HG03045 (cell line): Measurements from ENCODE around the gene OR51B2.
"Not testable (repeated sequence)": the region's sequence is repeated elsewhere in the genome, so short reads cannot be mapped to it uniquely, and the experiment has no call there.

Source experiments
- ATAC-seq: cut with Tn5 transposase; IDR thresholded peaks from one replicate; pipeline ENCODE4 v1.9.1; 2021; ENCODE audit warnings: mild to moderate bottlenecking, moderate library complexity; ENCODE audit not compliant: unreplicated experiment

Gene OR51B2

DNA sequence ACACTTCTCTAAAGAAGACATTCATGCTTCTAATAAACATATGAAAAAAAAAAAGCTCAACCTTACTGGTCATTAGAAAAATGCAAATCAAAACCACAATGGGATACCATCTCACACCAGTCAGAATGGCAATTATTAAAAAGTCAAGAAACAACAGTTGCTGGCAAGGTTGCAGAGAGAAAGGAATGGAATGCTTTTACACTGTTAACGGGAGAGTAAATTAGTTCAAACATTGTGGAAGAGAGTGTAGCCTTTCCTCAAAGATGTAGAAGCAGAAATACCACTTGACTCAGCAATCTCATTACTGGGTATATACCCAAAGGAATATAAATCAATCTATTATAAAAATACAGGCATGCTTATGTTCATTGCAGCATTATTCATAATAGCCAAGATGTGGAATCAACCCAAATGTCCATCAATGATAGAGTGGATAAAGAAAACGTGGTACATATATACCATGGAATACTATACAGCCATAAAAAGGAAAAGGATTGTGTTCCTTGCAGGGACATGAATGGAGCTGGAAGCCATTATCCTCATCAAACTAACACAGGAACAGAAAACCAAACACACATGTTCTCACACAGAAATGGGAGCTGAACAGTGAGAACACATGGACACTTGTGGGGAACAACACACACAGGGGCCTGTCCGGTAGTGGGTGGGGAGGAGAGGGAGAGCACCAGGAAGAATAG is 10.6 kb downstream of the OR51B2 start:
- ATAC-seq: not testable (repeated sequence)

DNA sequence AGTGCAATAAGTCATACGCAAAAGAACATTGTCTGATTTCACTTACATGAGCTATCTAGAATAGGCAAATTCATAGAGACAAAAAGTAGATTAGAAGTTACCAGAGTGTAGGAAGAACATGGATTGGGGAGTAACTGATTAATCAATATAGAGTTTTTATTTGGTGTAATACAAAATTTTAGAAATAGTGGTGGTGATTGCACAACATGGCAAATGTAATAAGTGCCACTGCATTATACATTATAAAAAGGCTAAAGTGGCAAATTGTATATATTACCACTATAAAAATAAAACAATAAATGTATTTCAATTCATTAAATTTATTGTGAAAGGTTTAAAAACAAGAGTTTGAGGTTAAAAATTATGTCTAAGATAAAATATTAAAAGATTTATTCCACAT is 13.7 kb downstream of the OR51B2 start:
- no peak for ATAC-seq

DNA sequence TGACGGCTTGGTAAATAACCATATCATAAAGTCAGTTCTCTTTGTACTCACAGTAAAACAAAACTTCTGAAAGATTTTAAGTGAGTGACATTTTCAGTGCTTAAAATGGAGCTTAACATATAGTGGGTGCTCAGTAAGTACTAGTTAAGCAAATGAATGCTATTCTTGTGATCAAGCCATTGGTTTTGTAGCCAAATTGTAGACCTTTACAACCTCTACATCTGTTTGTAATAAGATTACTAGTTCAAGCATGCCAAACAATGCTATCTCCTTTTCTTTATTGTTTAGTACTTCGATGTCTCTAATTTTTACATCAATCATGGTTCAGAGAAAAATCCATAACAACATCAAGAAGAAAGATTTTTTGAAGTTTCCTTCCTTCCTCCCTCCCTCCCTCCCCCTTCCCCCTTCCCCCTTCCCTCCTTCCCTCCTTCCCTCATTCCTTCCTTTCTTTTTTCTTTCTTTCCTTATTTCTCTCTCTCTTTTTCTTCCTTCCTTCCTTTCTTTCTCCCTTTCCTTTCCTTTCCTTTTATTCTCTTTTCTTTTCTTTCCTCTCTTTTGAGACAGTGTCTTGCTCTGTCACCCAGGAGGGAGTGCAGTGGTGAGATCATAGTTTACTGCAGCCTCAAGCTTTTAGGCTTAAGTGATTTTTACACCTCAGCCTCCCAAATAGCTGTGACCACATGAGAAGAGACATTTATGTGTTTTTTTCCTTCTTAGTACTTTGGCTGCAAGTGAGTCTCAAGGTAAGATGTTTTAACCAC is 16.7 kb downstream of the OR51B2 start:
- no peak for ATAC-seq

DNA sequence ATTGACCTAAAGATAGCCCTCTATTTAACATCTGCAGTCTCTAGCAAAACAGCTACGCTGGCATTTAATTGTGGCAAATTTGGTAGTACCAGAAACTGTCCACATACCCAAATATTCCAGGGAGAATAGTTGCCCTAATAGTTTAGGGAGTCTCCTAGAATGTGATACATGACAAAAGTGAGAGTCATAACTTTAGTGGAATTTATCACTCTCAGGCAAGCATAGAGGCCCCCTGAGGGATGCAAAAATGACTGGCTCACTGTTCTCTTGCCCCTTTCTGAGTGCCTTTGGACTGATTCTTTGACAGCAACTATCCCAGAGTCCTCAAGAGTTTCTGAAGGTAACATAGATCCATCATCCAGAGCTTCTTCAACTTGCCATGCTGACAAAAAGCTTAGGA is 20.1 kb downstream of the OR51B2 start:
- ATAC-seq: no peak

DNA sequence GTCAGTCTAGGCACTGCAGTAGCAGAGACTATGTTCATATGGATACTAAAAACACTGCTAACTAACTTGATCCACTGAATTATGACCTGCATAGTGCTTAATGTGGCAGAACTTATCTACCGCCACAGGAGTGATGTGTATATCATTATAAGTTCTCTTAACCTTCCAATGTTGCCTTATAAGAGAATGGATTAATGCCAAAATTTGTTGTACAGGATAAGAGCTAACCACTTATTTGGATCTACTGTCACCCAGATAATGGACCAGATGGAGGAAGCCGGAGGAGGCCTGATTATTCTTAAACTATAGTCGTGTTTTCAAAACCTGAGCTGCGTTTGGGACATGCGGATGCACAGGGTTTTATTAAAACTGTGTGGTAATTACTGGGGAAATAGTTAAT is 20.5 kb downstream of the OR51B2 start:
- ATAC-seq: no peak

DNA sequence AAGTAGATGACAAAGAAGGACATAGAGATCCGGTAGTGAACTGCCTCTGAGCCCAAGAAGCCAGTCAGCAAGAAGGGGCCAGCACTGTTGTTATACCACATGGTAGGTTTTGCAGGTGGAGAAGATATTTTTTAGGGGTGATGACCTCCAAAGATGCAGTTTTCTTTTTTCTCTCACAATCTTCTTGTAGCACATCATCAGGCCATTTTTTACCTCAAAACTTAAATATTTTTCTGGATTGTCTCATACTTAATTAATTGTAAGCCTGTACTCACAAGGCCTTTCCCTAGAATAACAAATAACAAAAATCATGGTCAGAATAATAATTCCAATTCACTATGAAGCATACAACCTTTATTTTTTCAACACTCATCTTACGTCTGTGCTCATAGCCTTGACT is 22.3 kb downstream of the OR51B2 start, which contains the start of gene OR51B4:
OR51B4 (minus strand) TSS at position 101 of the 400 bp plus-strand sequence; CDS start at position 101, 0 bp downstream.
- no peak for ATAC-seq

DNA sequence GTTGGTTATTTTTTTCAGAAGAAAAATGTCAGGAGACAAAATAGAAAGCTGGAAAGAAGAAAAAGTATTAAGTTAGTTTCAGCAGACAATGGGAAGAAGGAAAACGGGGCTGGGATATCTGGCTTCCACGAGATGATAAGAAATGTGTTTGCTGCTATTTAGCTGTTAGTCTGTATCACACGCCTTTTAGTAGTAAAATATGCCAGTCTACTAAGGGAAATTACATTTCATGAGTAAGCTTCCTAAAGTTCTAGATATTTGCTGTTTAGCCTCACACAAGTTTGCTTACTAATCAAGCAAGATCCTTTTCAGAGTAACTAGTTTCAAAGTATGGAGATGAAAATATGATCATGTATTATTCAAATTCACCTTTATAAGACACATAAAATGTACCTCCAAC is 23.8 kb downstream of the OR51B2 start:
- no peak for ATAC-seq

DNA sequence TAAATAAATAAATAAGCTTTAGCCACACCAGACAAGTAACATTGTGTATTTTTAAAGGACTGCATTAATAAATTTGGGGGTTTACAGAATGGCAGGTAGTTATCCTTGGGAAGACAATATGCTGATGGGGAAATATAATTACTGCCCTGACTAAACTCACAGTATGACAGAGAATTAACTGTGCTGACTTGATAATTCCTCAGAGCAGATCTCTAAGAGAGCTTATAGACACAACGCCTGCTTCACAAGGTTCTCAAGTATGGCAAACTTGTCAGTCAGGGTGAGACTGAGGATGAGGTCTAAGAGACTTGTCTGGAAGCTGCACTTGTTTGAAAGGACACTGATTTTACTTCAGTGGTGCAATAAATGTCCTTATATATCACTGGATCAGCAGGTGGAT is 25.6 kb downstream of the OR51B2 start:
- no peak for ATAC-seq

DNA sequence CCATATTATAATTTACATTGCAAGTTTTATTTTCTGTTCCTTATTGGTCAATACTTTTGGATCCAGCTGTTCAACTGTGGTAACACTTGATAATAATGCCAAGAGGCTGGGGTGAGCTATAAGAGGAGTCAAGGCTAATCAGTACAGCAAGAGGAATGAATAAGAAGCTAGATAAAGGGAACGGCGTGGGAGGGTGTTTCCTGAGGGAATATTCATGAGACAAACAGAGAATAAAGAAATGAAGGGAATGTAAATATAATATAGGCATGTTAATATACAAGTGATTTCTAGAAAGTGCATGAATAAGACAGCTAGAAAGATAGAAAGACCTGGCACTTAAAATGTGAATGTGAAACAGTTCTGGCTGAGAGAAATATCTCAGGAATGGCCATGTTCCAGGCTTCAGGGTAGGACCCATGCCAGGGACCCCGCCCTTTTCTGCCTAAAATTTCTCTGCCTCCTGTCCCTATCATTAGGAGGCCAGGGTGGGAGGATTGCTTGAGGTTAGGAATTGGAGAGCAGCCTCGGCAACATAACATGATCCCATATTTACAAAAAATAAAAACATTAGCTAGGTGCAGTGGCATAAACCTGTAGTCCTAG is 26.3 kb downstream of the OR51B2 start:
- ATAC-seq: no peak

DNA sequence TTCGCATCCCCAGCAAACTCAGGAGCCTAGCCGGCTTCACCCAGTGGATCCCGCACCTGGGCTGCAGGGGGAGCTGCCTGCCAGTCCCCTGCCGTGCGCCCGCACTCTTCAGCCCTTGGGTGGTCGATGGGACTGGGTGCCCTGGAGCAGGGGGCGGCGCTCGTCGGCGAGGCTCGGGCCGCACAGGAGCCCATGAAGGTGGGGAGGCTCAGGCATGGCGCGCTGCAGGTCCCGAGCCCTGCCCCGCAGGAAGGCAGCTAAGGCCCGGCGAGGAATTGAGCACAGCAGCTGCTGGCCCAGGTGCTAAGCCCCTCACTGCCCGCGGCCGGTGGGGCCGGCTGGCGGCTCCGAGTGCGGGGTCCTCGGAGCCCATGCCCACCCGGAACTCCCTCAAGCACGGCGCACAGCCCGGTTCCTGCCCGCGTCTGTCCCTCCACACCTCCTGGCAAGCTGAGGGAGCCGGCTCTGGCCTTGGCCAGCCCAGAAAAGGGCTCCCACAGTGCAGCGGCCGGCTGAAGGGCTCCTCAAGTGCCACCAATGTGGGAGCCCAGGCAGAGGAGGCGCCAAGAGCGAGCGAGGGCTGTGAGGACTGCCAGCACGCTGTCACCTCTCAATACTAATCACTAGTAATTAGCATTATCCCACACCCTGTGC is 29.6 kb downstream of the OR51B2 start:
- ATAC-seq: not testable (repeated sequence)

DNA sequence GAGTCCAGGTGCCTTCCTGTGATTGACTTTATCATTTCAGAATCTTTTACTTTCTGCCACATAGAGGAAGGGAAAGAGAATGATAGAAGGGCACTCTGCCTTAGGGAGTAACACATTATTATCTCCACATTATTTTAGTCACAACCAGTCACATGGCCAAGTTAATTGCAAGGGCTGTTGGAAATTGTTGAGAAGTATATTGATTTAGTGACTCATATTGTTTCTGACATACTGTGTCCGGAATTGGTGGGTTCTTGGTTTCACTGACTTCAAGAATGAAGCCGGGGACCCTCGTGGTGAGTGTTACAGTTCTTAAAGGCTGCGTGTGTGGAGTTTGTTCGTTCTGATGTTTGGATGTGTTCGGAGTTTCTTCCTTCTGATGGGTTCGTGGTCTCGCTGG is 31.1 kb downstream of the OR51B2 start:
- ATAC-seq: no peak

DNA sequence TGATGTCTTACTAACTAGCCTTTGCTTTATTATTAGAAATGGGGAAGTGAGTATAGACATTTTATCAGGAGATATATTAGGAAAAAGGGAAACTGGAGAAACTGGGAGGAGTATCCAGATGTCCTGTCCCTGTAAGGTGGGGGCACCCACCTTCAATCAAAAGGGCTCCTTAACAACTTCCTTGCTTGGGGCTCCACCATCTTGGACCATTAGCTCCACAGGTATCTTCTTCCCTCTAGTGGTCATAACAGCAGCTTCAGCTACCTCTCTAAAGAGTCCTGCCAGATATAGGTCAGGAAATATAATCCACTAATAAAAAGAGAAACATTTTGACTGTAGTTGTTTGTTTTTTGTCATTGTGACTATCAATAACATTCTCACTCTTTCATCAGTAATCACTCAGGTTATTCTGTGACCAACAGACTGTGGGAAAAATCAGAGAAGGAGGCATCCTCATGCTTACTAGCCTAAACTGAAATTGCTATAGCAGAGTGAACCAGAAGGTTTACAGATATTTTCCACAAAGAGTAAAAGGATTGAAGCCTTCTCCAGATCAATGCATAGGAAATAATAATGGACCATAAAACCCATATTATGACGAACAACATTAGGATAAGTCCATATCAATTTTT is 32.8 kb downstream of the OR51B2 start:
- ATAC-seq: peak; percentile 80

DNA sequence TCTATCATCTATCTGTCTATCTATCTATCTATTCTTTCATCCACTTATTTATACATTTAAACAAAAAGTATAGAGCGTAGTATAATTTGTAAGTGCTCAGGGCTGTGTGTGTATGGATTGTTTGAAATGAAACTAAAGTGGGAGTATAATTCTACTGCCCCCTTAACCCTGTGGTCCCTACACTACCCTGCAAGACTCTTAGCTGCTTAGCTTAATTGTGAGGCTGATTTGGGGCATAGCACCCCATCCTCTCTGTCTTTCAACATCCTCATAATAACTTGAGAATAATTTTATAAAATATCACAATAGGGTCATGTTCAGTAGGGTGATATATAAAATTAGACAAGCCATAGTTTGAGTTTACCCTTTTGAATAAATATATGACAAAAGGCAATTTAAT is 34.0 kb downstream of the OR51B2 start:
- no peak for ATAC-seq

DNA sequence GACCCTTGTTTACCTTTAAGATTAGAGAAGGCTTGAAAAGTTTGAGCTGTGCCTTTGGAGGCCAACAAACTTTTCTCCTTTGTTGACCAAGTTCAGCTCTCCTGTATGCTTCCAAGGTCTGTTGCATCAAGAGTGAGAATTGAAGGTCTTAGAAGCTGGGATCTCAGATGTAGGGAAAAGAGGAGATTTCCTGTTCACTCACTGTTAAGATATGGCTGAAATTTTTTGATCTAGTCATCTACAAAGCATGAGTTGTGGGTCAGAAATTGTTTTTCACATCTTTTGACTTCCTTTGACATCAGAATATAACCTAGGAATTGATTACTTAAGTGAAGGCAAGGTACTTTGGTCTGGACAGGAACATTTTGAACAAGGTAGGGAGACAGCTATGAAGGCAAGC is 34.4 kb downstream of the OR51B2 start:
- ATAC-seq: no peak

DNA sequence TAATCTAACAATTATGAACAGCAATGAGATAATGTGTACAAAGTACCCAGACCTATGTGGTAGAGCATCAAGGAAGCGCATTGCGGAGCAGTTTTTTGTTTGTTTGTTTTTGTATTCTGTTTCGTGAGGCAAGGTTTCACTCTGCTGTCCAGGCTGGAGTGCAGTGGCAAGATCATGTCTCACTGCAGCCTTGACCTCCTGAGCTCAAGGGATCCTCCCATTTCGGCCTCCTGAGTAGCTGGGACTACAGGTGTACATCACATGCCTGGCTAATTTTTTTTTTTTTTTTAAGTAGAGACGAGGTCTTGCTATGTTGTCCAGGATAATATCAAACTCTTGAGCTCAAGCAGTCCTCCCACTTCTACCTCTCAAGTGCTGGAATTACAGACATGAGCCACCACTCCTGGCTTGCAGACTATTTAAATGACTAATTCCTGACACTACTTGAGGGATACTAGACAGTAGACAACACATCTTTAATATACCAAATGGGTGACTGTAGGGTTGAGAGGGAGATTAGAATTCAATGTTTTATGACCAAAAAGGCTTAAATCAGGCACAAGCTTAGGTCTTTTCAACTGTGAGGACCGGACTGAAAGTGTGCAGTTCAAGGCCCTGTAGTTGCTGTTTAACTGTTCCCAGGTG is 35.1 kb downstream of the OR51B2 start:
- ATAC-seq: no peak

DNA sequence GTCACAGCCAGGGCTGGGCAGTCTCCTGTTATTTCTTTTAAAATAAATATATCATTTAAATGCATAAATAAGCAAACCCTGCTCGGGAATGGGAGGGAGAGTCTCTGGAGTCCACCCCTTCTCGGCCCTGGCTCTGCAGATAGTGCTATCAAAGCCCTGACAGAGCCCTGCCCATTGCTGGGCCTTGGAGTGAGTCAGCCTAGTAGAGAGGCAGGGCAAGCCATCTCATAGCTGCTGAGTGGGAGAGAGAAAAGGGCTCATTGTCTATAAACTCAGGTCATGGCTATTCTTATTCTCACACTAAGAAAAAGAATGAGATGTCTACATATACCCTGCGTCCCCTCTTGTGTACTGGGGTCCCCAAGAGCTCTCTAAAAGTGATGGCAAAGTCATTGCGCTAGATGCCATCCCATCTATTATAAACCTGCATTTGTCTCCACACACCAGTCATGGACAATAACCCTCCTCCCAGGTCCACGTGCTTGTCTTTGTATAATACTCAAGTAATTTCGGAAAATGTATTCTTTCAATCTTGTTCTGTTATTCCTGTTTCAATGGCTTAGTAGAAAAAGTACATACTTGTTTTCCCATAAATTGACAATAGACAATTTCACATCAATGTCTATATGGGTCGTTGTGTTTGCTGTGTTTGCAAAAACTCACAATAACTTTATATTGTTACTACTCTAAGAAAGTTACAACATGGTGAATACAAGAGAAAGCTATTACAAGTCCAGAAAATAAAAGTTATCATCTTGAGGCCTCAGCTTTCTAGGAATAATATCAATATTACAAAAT is 35.8 kb downstream of the OR51B2 start:
- ATAC-seq: no peak

DNA sequence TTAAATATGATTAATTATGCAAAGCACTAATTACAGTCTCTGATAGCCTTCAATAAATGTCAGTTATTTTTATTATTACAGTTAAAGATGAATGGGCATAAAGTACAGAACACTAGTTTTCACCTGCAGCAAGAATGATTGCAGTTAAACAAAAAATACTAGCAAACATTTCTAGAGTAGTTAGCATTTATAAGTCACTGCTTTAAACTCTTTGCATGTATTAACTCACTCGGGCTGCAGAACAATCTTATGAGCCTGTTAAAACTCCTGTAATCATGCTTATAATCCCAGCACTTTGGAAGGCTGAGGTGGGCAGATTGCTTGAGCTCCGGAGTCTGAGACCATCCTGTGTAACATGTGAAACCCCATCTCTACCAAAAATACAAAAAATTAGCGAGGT is 37.2 kb downstream of the OR51B2 start:
- no peak for ATAC-seq

DNA sequence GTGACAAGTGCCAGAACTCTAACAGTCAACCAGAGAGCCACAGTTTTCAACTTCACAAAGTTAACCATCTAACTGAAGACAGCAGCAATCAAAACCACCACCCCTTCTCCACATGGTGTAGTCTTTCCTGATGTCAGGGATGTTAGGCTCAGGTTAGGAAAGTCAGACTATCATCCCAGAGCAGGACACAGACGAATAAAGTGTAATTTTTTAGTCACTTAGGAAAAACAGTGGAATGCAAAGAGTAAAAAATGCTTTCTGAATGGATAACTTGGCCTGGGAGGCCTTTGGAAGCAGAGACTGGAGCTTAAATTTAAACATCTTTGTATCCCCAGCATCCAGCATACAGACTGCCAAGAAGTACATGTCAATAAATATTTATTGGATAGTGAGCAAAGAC is 37.7 kb downstream of the OR51B2 start:
- no peak for ATAC-seq

DNA sequence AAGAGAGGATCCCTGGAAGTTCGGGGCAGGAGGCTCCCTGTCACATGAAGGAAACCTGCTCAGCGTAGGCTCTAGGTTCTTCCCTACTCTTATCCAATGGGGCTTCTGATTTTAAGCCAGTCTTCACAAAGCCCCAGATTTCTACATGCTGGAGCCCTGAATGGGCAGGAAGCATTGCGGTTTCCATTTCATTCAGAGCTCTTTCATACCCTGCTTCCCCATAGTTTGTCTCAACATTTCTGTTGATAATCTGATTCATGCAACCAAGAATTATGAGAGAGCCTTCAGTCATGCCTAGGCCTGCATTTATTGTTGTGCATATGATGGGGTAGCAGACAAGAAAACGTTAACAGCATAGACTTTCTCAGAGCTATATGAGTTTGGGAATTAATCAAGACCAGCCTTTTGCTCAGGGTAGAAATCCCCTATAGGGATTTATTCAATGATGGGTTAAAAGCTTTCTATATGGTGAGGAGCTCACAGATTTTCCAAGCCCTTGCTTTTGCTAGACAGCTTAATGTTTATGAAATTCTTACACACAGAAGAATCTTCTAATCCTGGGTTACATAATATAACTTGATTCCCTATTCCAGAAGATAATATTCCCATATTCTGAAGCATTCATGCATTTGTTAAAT is 38.3 kb downstream of the OR51B2 start:
- no peak for ATAC-seq
